Effector memory CD4-positive, alpha-beta T cell (primary cell): ENCODE measurements around the gene PCDH1.

Experiments
- DNase-seq, 3 donors: peaks; one replicate each; pipeline ENCODE4 v3.0.0-alpha.2; 2020
- H3K27ac ChIP-seq: 2 replicates; pipeline ENCODE4 v1.7.0; 2013; ENCODE audit warnings: mild to moderate bottlenecking, low read length, moderate library complexity; ENCODE audit not compliant: insufficient read depth, poor library complexity, severe bottlenecking
- H3K27me3 ChIP-seq: replicated peaks from 2 replicates; pipeline ENCODE4 v1.7.0; 2013; ENCODE audit warnings: mild to moderate bottlenecking, low read length; ENCODE audit not compliant: insufficient read depth, control insufficient read depth, poor library complexity, severe bottlenecking
- H3K36me3 ChIP-seq: 2 replicates; pipeline ENCODE4 v1.7.0; 2013; ENCODE audit warnings: mild to moderate bottlenecking, low read length, moderate library complexity; ENCODE audit not compliant: control insufficient read depth, insufficient read depth
- H3K4me1 ChIP-seq: 2 replicates; pipeline ENCODE4 v1.7.0; 2013; ENCODE audit warnings: low read length, mild to moderate bottlenecking; ENCODE audit not compliant: control insufficient read depth, insufficient read depth, poor library complexity, severe bottlenecking
- H3K4me3 ChIP-seq: 2 replicates; pipeline ENCODE4 v1.7.0; 2013; ENCODE audit warnings: low read length, low read depth, mild to moderate bottlenecking; ENCODE audit not compliant: insufficient read depth, poor library complexity, severe bottlenecking
- H3K9me3 ChIP-seq: 2 replicates; pipeline ENCODE4 v1.7.0; 2013; ENCODE audit warnings: mild to moderate bottlenecking, low read length, moderate library complexity; ENCODE audit not compliant: control insufficient read depth

PCDH1 gene

DNA sequence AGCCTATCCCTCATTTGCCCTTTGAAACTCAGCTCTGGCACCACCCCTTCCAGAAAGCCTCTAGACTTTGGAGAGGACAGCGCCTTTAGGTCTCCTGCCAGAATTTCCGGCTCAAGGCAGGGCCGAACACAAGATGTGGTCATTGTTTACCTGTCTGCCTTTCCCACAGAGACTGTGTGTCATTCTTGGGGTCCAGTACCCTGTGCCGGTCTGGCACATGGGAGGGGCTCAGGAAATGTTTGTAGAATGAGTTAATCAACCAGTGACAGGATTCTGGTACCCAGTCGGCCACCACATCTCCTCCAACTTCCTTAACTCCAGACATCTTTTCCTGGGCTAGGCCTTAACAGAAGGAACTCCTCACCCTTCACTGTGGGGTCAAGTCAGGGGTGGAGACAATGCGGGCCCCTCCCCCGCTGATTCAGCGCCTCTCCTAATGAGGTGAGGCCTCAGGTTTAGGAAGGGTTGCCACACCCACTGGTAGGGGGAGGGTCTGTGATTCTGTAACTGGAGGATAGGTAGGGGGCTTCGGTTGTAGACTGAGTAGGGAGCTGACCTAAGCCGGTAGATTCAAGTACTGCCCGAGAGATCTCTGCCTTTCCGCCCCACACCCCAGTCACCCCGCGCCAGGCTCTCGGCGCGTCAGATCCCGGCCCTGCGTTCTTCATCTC lies 29.3 kb downstream of the PCDH1 start:
- Histone ChIP-seq H3K9me3 (no peaks in the 10 kb centered on the region), H3K27ac (peak overlapping the region; percentile 55), H3K4me1 (no peaks in the 10 kb centered on the region), H3K36me3 (no peaks in the 10 kb centered on the region), H3K4me3 (peak overlapping the region; percentile 79), H3K27me3 (no peaks in the 10 kb centered on the region)
- no peak for DNase-seq

DNA sequence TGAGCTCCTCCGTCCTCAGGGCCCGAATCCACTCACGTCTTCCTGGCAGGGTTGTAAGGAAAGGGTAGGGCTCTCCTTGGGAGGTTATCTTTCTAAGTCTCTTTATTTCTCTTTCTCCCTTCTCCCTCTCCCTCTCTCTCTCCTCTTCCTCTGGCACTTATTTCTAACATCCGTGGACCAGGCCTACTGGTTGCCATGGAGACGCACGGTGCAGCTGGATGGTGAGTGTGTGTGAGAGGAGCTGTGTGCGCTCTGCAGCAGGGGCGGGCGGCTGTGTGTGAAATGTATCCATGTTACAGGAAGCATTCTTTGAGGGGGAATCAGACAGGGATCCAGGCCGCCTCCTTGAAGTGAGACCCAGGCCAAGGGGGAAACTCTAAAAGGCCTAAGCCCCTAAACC lies 32.2 kb downstream of the PCDH1 start:
- Histone ChIP-seq H3K9me3 (no peaks in the 10 kb centered on the region), H3K27me3 (no peaks in the 10 kb centered on the region), H3K27ac (no peak overlapping the region), H3K4me3 (no peak overlapping the region), H3K4me1 (no peaks in the 10 kb centered on the region), H3K36me3 (no peaks in the 10 kb centered on the region)
- DNase-seq = no peak

DNA sequence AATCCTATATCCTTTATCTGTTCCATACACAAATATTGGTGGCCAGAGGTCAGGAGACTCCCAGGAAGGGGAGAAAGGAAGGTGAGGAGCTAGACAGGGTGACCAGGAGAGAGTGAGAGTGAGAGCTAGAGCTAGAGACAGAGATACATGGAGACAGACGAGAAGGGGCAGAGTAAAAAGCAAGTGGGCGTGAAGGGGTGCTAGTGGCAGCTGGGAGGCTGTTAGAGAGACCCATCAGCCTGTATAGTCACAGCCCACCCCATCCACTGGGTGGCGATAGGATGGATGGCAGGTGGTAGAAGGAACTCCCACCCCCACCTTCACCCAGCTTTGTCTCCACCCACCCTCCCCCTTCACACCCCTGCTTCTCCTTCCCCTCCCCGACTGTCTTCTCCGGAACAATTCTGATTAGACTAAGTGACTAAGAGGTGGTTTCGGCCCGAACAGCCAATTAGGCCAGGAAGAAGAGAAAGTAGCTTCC lies 32.8 kb downstream of the PCDH1 start:
- Histone ChIP-seq H3K27me3 (no peaks in the 10 kb centered on the region), H3K4me1 (no peaks in the 10 kb centered on the region), H3K4me3 (no peak overlapping the region), H3K36me3 (no peaks in the 10 kb centered on the region), H3K9me3 (no peaks in the 10 kb centered on the region), H3K27ac (no peak overlapping the region)
- DNase-seq = no peak

DNA sequence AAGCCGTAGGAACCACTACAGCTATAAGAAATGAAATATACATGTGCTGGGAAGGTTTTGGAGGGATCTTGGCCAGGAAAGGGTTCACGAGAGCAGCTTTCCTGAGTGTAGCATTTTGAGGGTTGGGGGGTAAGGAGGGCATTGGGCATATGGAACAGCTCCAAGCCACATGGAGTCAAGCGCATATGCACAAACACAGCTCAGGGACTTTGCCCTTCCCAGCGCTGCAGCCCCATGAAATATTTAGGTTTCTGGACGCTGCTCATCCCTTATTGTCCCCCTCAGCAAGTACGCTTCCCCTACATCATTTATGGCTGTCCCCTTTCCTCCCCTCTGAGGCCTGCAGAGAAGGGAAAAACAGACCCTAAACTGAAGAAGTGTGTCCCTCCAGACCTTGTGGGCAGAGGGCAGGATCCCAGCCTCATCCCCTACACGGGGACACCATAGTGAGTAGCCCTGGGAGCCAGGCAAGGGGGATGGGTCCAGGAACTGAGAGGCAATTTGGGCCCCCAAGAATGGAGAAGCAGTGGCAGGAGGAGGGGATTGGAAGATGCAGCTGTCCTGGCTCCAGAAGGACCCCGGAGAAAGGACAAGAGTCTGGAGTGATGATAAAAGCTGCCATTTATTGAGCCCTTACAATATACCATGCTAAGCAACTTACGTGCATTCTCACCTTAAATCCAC lies 33.7 kb downstream of the PCDH1 start:
- Histone ChIP-seq H3K9me3 (no peaks in the 10 kb centered on the region), H3K36me3 (no peaks in the 10 kb centered on the region), H3K27ac (no peak overlapping the region), H3K4me3 (no peak overlapping the region), H3K27me3 (no peaks in the 10 kb centered on the region), H3K4me1 (no peaks in the 10 kb centered on the region)
- no peak for DNase-seq

DNA sequence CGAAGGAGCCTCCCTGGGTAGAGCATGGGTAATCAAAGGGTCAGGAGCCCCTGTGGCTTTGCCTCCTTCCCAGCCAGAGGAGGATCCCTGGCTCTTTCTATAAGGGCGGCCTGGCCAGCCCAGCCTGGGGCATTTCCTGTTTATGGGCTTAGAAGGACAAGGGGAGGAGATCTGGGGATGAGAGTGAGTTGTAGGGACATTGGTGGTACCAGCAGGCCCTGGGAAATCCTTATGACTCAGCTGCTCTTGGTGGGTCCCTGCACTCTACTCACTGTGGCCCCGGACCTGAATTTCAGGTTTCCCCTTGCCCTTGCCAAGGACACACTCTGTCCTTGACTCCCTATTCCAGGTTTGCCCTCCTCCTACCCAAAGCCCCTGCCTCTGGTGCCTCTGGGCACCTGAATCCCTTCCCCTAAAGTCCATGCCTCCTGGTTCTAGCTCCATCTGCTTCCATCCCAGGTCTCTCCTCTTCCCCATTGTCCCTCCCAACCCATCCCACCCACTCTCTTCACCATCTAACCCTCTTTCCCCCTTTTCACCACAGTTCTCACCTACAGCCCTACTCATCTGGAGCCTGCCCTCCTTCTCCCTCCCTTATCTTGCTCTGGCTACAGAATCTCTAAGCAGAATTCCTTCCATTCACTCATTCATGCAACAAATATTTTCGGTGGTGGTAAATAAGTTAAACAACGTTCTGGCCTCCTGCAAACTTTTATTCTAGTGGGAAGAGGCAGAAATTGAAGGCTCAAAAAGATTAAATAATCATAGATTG lies 34.9 kb downstream of the PCDH1 start:
- H3K9me3 ChIP-seq = no peaks in the 10 kb centered on the region
- no peak overlapping the region for H3K4me3 ChIP-seq
- no peak for DNase-seq
- no peaks in the 10 kb centered on the region for H3K27me3 ChIP-seq
- no peak overlapping the region for H3K27ac ChIP-seq
- no peaks in the 10 kb centered on the region for H3K36me3 ChIP-seq
- H3K4me1 ChIP-seq = no peaks in the 10 kb centered on the region

DNA sequence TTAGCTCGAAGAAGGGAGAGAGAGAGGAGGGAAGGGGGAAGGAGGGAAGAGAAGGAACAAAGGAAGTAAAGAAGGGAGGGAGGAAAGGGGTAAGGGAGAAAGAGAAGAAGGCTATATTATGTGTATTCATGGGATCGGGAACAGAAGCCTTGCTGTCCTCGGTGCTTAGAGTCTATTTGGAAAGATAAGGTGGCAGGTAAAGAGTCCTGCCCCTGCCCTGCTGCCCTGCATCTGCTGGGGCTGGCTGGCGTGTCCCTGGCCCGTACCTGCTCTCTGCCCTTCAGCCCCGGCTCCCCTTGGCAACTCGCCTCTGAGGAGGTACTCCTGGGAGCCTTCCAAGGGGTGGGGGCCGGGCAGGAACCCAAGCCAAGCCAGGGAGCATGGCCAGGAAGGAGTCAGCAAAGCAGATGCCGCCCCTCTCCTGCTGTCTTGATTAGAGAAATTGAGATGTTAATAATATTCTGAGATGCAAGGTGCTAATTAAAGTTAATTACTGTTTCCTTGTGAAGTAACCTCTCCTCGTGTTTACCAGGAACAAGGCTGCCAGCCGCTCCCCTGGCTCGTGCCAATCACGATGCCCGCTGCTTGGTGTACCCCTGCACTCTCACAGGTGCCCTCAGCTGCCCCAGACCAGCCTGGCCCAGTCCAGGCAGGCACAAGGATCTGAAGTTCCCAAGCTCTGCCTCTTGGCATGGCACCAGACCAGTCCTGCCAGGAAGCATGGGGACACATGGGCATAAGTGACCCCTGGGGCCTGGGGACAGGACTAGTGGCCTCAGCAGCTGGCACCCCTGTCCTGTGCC lies 36.6 kb downstream of the PCDH1 start:
- Histone ChIP-seq H3K4me3 (no peak overlapping the region), H3K27ac (no peak overlapping the region), H3K4me1 (no peaks in the 10 kb centered on the region), H3K9me3 (no peaks in the 10 kb centered on the region), H3K36me3 (no peaks in the 10 kb centered on the region), H3K27me3 (no peaks in the 10 kb centered on the region)
- no peak for DNase-seq

DNA sequence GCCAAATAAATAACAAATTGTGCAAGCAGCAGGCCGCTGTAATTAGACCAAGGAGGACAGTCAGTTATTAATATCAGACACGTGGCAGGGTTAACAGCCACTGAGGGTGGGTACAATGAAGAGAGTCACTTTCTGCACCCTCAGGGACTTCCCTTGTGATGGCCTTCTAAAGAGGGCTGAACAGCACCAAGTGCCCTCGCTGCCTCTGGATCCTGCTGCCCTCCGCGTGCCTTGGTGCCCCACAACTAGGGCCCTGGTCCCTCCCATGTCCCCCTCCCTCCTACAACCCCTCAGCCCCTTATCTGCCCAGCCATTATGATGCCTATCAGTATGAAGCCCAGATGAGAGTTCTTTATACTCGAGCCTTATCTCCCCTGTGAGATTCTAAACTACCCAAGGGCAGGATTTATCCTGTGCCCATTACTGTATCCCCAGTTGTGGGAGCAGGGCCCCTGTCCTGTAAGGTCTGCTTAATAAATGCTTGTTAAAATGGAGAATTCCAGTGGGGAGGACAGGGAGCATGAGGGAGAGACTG lies 37.3 kb downstream of the PCDH1 start:
- no peaks in the 10 kb centered on the region for H3K4me1 ChIP-seq
- H3K9me3 ChIP-seq = no peaks in the 10 kb centered on the region
- H3K36me3 ChIP-seq = no peaks in the 10 kb centered on the region
- H3K27me3 ChIP-seq = no peaks in the 10 kb centered on the region
- DNase-seq = no peak
- H3K4me3 ChIP-seq = no peak overlapping the region
- H3K27ac ChIP-seq = no peak overlapping the region

DNA sequence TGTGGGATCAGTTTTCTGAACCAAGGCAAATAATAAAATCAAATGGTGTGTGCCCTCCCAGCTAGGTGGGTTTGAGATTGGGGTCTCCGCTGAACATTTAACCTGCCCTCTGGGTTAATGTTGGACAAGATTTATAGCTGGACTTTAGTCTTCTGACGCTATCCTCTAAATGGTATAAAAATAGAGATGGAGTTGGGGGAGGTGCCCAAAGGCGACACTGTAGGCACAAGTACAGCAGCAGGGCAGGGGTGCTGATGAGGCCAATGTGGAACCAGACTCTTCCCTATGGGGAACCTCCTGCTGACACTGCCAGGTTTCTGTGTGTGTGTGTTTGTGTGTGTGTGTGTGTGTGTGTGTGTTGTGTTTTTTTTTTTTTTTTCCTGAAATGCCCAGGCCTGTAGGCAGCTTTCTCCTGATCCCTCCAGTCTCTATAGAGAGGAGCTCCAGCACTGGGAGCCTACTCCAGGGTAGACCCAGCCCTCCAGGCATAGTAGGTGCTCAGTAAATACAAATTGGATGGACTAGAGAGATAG lies 37.9 kb downstream of the PCDH1 start:
- H3K4me3 ChIP-seq = no peak overlapping the region
- H3K36me3 ChIP-seq = no peaks in the 10 kb centered on the region
- DNase-seq = no peak
- H3K4me1 ChIP-seq = no peaks in the 10 kb centered on the region
- H3K27me3 ChIP-seq = no peaks in the 10 kb centered on the region
- H3K27ac ChIP-seq = no peak overlapping the region
- H3K9me3 ChIP-seq = no peaks in the 10 kb centered on the region

DNA sequence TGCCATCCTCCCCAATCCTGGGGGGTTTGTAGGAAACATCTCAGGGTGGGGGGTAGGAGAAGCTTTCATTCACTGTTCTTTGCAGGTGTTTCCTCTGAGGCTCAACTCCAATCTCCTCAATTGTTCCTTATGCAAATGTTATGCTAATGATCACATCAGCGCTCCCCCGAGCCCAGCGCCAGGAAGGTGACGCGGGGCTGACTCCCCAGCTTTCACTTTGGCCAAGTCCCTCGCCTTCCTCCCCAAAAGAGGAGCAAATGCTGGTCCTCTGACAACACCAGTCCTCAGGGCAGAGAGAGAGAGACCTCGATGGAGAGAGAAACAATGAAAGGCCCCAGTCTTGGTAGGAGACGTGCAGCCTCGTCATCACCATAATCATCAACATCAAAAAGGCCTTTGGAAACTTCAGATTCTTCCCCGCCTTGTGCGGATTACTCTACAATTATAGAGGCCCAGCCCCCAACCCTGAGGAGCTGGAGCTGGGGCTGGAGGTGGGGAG lies 39.1 kb downstream of the PCDH1 start:
- H3K27ac ChIP-seq = no peak overlapping the region
- no peak overlapping the region for H3K4me3 ChIP-seq
- H3K27me3 ChIP-seq = no peaks in the 10 kb centered on the region
- no peaks in the 10 kb centered on the region for H3K4me1 ChIP-seq
- no peaks in the 10 kb centered on the region for H3K36me3 ChIP-seq
- no peak for DNase-seq
- H3K9me3 ChIP-seq = no peaks in the 10 kb centered on the region
